T-helper 2 cell treated with Interferon-gamma antibody and Interleukin-4, amounts not matched to agents 100 ng/mL and 5 ng/mL, for 36 hours (primary cell): ENCODE data around the gene TNF. TPM values are rescaled to one million over a fixed set of nuclear protein-coding genes. Genes with fewer than 3 reads are reported as not detected.

Source experiments
- intact Hi-C: fragments of 100-400 bp; cut with micrococcal nuclease; formaldehyde crosslinking; loops from one replicate; pipeline ENCODE4 v1.15.1; 2023
- total RNA-seq: library from RNA; stranded (reverse); gene quantifications from 2 replicates; pipeline ENCODE4 v1.2.3, GENCODE V29; 2022

TNF gene
- total RNA-seq, 1 donor from 2014 or later: 45.3 TPM

DNA sequence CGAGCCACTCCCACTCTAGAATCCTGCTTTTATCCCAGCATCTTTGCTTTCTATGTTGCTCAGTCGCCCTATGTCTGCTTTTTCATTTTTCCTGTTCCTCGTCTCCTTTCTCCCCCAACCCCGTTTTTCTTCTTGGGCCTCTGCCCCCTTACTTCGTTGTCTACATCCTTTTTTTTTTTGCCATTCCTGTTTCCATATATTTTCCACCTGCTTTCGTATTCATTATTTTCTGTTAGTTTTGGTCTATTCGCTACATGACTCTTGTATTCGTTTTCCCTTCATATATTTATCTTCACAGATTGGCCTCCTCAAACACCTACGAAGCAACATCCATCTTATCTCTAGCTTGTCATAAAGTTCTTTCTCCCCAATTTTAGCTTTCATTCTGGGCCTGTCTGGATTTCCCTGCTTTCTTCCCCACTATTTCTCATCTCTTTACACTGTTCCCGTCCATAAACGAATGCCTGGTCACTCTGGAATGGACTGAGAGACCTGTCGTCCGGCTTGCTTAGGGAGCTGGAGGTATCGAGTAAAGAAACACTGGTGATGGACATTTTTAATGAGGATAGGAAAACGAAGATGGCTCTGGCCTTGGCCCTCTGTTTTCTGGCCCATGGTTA, 46.1 kb downstream of the TNF start:
- intact Hi-C loops: loop anchor here (2.0 kb wide), 1 partner anchor 205 kb away; the partner anchor contains the start of gene HSPA1B

DNA sequence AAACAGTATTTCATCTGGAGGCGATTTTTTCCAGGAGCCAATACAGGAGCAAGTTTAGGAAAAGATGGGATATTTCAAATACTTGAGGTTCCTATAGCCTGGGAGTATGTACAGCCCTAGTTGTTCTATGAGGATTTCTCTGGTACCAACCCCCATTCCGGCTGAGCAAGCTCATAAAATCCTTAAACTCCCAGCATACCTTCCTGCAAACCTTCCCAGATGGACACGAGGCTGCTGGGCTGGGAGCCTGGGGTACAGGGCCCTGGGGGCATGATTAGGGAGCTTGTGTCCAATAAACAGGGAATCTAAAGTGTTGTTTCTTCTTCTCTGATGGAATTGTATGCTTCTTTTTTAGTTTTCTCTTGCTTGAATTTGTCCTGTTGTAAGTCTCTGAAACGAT, 46.6 kb downstream of the TNF start:
- intact Hi-C loops: loop anchor here (2.0 kb wide), 1 partner anchor 205 kb away; the partner anchor contains the start of gene HSPA1B

DNA sequence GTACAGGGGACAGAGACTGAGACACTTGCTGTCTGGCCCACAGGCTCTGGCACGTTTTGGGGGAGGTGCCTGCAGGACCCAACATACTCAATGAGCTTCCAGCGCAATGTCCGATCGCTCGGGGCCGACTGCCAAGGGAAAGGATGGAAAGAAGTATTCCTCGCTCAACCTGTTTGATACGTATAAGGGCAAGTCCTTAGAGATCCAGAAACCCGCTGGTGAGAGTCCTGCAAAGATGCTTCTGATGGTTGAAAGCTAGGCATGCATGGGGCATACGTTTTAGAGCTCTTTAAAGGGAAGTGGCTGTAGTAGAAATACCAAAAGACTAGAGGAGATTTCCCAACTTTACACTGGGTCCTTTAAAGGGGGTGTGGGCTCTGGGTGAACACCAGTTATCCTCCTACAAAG, 47.3 kb downstream of the TNF start:
- intact Hi-C loops: no loop called here

DNA sequence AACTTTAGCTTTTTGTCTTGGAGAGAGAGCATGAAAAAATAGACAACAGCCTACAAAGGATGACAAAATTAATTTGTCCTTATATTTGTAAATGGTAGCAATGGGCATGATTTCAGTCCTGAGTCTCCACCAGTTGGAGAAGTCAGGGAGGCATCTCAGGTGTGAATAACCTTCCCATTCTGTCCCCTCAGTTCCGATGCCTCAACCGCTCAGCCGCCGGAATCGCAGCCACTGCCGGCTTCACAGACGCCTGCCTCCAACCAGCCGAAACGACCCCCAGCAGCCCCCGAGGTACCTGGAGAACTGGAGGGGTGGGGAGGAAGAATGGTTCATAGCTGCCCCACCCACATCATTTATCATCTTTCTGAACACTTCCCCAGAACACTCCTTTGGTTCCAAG, 48.7 kb downstream of the TNF start:
- intact Hi-C loops: no loop called here

DNA sequence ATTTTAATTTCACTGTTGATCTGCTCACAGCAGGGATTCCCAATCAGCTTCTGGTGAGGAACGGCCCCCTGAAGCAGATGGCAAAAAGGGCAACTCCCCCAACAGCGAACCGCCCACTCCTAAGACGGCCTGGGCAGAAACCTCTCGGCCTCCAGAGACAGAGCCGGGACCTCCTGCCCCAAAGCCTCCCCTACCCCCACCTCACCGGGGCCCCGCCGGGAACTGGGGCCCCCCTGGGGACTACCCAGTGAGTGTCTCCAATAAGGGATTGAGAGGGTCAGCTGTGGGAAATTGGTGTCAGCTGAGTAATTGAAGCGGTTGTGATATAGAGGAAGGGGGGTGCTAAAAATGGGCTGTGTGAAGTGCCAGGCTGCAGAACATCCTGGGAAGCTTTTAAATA, 51.6 kb downstream of the TNF start:
- intact Hi-C loops: no loop called here

DNA sequence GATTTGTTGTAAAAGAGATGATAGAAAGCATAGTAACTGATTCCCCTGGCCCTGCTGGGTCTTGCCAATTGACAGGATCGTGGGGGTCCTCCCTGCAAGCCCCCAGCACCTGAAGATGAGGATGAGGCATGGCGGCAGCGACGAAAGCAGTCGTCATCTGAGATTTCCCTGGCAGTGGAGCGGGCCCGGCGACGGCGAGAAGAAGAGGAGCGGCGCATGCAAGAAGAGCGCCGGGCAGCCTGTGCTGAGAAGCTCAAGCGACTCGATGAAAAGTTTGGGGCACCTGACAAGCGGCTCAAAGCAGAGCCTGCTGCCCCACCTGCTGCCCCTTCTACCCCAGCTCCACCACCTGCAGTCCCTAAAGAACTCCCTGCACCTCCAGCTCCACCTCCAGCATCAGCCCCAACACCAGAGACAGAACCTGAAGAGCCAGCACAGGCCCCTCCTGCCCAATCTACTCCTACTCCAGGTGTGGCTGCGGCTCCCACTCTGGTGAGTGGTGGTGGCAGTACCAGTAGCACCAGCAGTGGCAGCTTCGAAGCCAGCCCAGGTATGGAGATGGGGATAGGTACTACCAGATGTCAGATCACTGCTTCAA, 52.4 kb downstream of the TNF start:
- intact Hi-C loops: no loop called here

Other genes with a start within 250 kb of the TNF start
- gene HLA-B, start 218.4 kb upstream of the TNF start, total RNA-seq: 4,049 and 4,078 TPM in 2 replicates
- gene MICA, start 172.0 kb upstream of the TNF start, total RNA-seq: 9.3 and 11.8 TPM in 2 replicates
- 51.2 and 54.9 TPM in 2 replicates for gene MICB, start 77.4 kb upstream of the TNF start, total RNA-seq
- not detected in 2 replicates for gene MCCD1, start 46.6 kb upstream of the TNF start, total RNA-seq
- gene DDX39B, start 33.6 kb upstream of the TNF start, total RNA-seq: 431 and 439 TPM in 2 replicates
- 1.3 and 1.7 TPM in 2 replicates for gene ATP6V1G2, start 29.0 kb upstream of the TNF start, total RNA-seq
- gene NFKBIL1, start 28.0 kb upstream of the TNF start, total RNA-seq: 14.3 and 16.3 TPM in 2 replicates
- 29.4 and 30.0 TPM in 2 replicates for gene LTA, start 3.3 kb upstream of the TNF start, total RNA-seq
- 767 and 782 TPM in 2 replicates for gene LTB, start 6.9 kb downstream of the TNF start, total RNA-seq
- 29.8 and 33.1 TPM in 2 replicates for gene LST1, start 10.7 kb downstream of the TNF start, total RNA-seq
- 72.4 and 75.5 TPM in 2 replicates for gene NCR3, start 17.4 kb downstream of the TNF start, total RNA-seq
- gene AIF1, start 39.7 kb downstream of the TNF start, total RNA-seq: 67.9 and 70.2 TPM in 2 replicates
- gene PRRC2A, start 45.1 kb downstream of the TNF start, total RNA-seq: 236 and 240 TPM in 2 replicates
- 266 and 270 TPM in 2 replicates for gene BAG6, start 77.1 kb downstream of the TNF start, total RNA-seq
- gene APOM, start 80.3 kb downstream of the TNF start, total RNA-seq: 3.0 TPM in 2 replicates
- gene C6orf47, start 85.2 kb downstream of the TNF start, total RNA-seq: 20.8 and 21.6 TPM in 2 replicates
- gene GPANK1, start 89.4 kb downstream of the TNF start, total RNA-seq: 29.2 and 31.4 TPM in 2 replicates
- 220 and 229 TPM in 2 replicates for gene CSNK2B, start 90.5 kb downstream of the TNF start, total RNA-seq
- gene LY6G5B, start 94.4 kb downstream of the TNF start, total RNA-seq: 27.9 and 32.1 TPM in 2 replicates
- 4.2 and 5.4 TPM in 2 replicates for gene LY6G5C, start 105.5 kb downstream of the TNF start, total RNA-seq
- 53.8 and 54.9 TPM in 2 replicates for gene ABHD16A, start 127.8 kb downstream of the TNF start, total RNA-seq
- gene LY6G6F, start 131.3 kb downstream of the TNF start, total RNA-seq: 0.34 TPM in 1 of 2 replicates, not detected in the other
- not detected in 2 replicates for gene LY6G6D, start 139.8 kb downstream of the TNF start, total RNA-seq
- 0.25 TPM in 1 of 2 replicates, not detected in the other for gene LY6G6C, start 146.2 kb downstream of the TNF start, total RNA-seq
- gene MPIG6B, start 147.8 kb downstream of the TNF start, total RNA-seq: not detected in 2 replicates
- gene DDAH2, start 153.7 kb downstream of the TNF start, total RNA-seq: 12.2 and 15.5 TPM in 2 replicates
- gene CLIC1, start 161.0 kb downstream of the TNF start, total RNA-seq: 590 and 596 TPM in 2 replicates
- 75.2 and 76.5 TPM in 2 replicates for gene MSH5, start 164.4 kb downstream of the TNF start, total RNA-seq
- gene SAPCD1, start 187.1 kb downstream of the TNF start, total RNA-seq: 16.6 and 20.2 TPM in 2 replicates
- 4.6 and 4.9 TPM in 2 replicates for gene VWA7, start 201.8 kb downstream of the TNF start, total RNA-seq
- gene VARS1, start 220.2 kb downstream of the TNF start, total RNA-seq: 124 TPM in 2 replicates
- 101 and 104 TPM in 2 replicates for gene LSM2, start 231.4 kb downstream of the TNF start, total RNA-seq
- gene HSPA1L, start 239.7 kb downstream of the TNF start, total RNA-seq: 2.6 and 2.8 TPM in 2 replicates
- 117 and 120 TPM in 2 replicates for gene HSPA1A, start 240.0 kb downstream of the TNF start, total RNA-seq